Measurements from ENCODE around the gene LOXL3. TPM values are rescaled to one million over a fixed set of nuclear protein-coding genes. Genes with fewer than 3 reads are reported as not detected.
"Not testable (repeated sequence)": the region's sequence is repeated elsewhere in the genome, so short reads cannot be mapped to it uniquely, and the experiment has no call there.

The LOXL3 gene
- polyA plus RNA-seq, 4 donors, result 0.22 to 2.9 (median 1.3) TPM

DNA sequence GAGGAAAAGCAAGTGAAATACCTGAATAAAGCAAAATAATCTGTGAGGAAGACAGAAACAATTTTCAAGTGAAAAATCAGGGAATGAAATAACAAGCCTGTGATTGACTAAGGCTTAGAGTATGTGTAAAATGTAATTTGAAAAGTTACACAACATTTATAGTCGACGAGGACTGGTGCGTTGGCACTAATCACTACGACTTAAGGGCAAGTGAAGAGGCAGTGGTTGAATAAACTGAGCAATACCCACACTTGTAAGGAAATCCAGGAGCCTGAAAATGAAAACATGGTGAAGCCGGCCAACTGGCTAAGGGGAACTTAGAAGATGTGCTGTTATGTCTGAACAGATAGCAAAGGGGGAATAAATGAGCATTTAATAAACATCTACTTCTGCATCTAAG lies 14.1 kb upstream of the LOXL3 start:
- no peaks in the 10 kb centered on the region for H3K9me3 ChIP-seq (ENCODE audit: control insufficient read depth in 2 of 2, insufficient read depth in 1 of 2, low read depth in 1 of 2, low read length in 1 of 2)
- WGBS, 3 donors, result 84 to 92% (median 88%) methylated on average over 5 of the region's 5 CpGs
- H3K4me1 ChIP-seq (ENCODE audit: control insufficient read depth in 3 of 3, insufficient read depth in 2 of 3, low read depth in 1 of 3, low read length in 2 of 3), result no peaks in the 10 kb centered on the region
- no peaks in the 10 kb centered on the region for H3K36me3 ChIP-seq (ENCODE audit: control insufficient read depth in 3 of 3, insufficient read depth in 2 of 3, low read depth in 1 of 3, low read length in 3 of 3)
- H3K4me3 ChIP-seq (ENCODE audit: low read depth in 1 of 3, low read length in 3 of 3), result no peak overlapping the region
- DNase-seq (no peak), FAIRE-seq (no peak)
- peaks cover 0 to 19% (median 0%) of the 10 kb centered on the region in 3 donors for H3K27me3 ChIP-seq (ENCODE audit: control insufficient read depth in 3 of 3, insufficient read depth in 3 of 3, low read length in 3 of 3)
- H3K27ac ChIP-seq (ENCODE audit: low read depth in 1 of 3, low read length in 2 of 3), result no peak overlapping the region

- H3K27ac ChIP-seq (ENCODE audit: low read depth in 1 of 3, low read length in 2 of 3), result no peak overlapping the region
- no peaks in the 10 kb centered on the region for H3K4me1 ChIP-seq (ENCODE audit: control insufficient read depth in 3 of 3, insufficient read depth in 2 of 3, low read depth in 1 of 3, low read length in 2 of 3)
- peaks cover 0 to 26% (median 0%) of the 10 kb centered on the region in 3 donors for H3K27me3 ChIP-seq (ENCODE audit: control insufficient read depth in 3 of 3, insufficient read depth in 3 of 3, low read length in 3 of 3)
- no peak overlapping the region for H3K4me3 ChIP-seq (ENCODE audit: low read depth in 1 of 3, low read length in 3 of 3)
- H3K36me3 ChIP-seq (ENCODE audit: control insufficient read depth in 3 of 3, insufficient read depth in 2 of 3, low read depth in 1 of 3, low read length in 3 of 3), result no peaks in the 10 kb centered on the region
- DNase-seq (no peak), FAIRE-seq (no peak)
- H3K9me3 ChIP-seq (ENCODE audit: control insufficient read depth in 2 of 2, insufficient read depth in 1 of 2, low read depth in 1 of 2, low read length in 1 of 2), result no peaks in the 10 kb centered on the region
Measured at GRCh38 chr2:74566754-74567085, 13.0 kb upstream of the LOXL3 start.

DNA sequence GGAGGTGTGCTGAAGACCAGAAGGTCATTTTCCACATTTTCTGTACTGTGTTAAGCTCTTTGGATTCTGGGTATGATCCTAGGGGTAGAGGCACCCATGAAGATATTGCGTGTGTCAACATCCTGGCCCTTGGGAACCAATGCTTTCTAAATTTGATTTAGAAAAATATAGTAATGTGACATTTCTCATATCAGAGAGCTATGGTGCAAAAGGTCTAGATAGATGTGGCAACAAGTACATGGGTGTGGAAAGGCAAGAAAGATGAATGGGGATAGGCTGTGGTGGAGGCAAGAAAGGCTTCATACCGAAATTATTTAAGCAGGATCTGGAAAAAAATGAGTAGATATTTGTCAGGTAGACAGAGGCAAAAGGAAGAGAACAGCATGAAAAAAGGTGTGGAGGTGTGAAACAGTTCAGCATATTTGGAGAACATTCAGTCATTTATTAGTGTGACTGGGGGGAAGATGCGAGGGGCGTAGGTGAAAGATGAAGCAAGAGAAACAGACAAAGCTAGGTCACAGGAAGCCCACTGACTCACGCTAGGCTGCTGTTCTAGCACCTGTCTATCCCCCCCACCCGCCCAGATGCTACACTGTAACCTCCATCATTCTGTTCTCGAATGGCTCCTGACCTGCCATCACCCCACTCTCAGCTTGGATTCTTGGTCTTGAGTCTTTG lies 12.5 kb upstream of the LOXL3 start:
- no peaks in the 10 kb centered on the region for H3K4me1 ChIP-seq (ENCODE audit: control insufficient read depth in 3 of 3, insufficient read depth in 2 of 3, low read depth in 1 of 3, low read length in 2 of 3)
- no peak for DNase-seq
- H3K9me3 ChIP-seq (ENCODE audit: control insufficient read depth in 2 of 2, insufficient read depth in 1 of 2, low read depth in 1 of 2, low read length in 1 of 2), result no peaks in the 10 kb centered on the region
- WGBS, 3 donors, result 77 to 89% (median 86%) methylated on average over 7 of the region's 7 CpGs
- peaks cover 0 to 31% (median 0%) of the 10 kb centered on the region in 3 donors for H3K27me3 ChIP-seq (ENCODE audit: control insufficient read depth in 3 of 3, insufficient read depth in 3 of 3, low read length in 3 of 3)
- no peak overlapping the region for H3K4me3 ChIP-seq (ENCODE audit: low read depth in 1 of 3, low read length in 3 of 3)
- no peak overlapping the region for H3K27ac ChIP-seq (ENCODE audit: low read depth in 1 of 3, low read length in 2 of 3)
- no peak for FAIRE-seq
- H3K36me3 ChIP-seq (ENCODE audit: control insufficient read depth in 3 of 3, insufficient read depth in 2 of 3, low read depth in 1 of 3, low read length in 3 of 3), result no peaks in the 10 kb centered on the region

DNA sequence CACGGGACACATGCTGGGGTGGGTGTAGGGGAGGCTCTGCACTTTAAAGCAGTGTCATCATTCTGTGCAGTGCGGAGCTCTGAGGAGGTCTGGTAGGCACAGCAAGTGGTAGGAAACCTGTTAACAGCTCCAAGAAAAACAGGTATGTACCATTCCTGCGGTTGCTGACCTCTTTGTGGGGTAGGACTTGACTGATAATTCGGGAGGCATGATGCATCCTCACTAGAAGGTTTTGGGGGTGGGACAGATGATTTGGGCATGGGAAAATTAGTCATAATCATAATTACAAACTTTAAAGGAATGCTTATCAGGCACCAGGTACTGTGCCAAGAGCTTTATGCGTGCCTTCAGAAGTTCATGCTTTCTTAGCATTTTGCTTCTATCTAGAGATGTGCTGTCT lies 10.5 kb upstream of the LOXL3 start:
- Histone ChIP-seq H3K36me3 (ENCODE audit: control insufficient read depth in 3 of 3, insufficient read depth in 2 of 3, low read depth in 1 of 3, low read length in 3 of 3) (no peaks in the 10 kb centered on the region), H3K4me1 (ENCODE audit: control insufficient read depth in 3 of 3, insufficient read depth in 2 of 3, low read depth in 1 of 3, low read length in 2 of 3) (no peaks in the 10 kb centered on the region), H3K27ac (ENCODE audit: low read depth in 1 of 3, low read length in 2 of 3) (no peak overlapping the region), H3K9me3 (ENCODE audit: control insufficient read depth in 2 of 2, insufficient read depth in 1 of 2, low read depth in 1 of 2, low read length in 1 of 2) (no peaks in the 10 kb centered on the region), H3K27me3 (ENCODE audit: control insufficient read depth in 3 of 3, insufficient read depth in 3 of 3, low read length in 3 of 3) (peaks cover 0 to 45% (median 0%) of the 10 kb centered on the region in 3 donors), H3K4me3 (ENCODE audit: low read depth in 1 of 3, low read length in 3 of 3) (no peak overlapping the region)
- 74 to 78% (median 76%) methylated on average over 5 of the region's 5 CpGs for WGBS, 3 donors
- no peak for DNase-seq
- no peak for FAIRE-seq

GRCh38 chr2:74562126-74562775 lies 8.5 kb upstream of the LOXL3 start:
- WGBS, 3 donors, result 81 to 84% (median 84%) methylated on average over 7 of the region's 7 CpGs
- Histone ChIP-seq H3K4me3 (ENCODE audit: low read depth in 1 of 3, low read length in 3 of 3) (no peak overlapping the region), H3K36me3 (ENCODE audit: control insufficient read depth in 3 of 3, insufficient read depth in 2 of 3, low read depth in 1 of 3, low read length in 3 of 3) (no peaks in the 10 kb centered on the region), H3K9me3 (ENCODE audit: control insufficient read depth in 2 of 2, insufficient read depth in 1 of 2, low read depth in 1 of 2, low read length in 1 of 2) (no peaks in the 10 kb centered on the region), H3K4me1 (ENCODE audit: control insufficient read depth in 3 of 3, insufficient read depth in 2 of 3, low read depth in 1 of 3, low read length in 2 of 3) (no peaks in the 10 kb centered on the region), H3K27me3 (ENCODE audit: control insufficient read depth in 3 of 3, insufficient read depth in 3 of 3, low read length in 3 of 3) (peaks cover 0 to 53% (median 0%) of the 10 kb centered on the region in 3 donors), H3K27ac (ENCODE audit: low read depth in 1 of 3, low read length in 2 of 3) (no peak overlapping the region)
- DNase-seq (no peak), FAIRE-seq (no peak)

- not testable (repeated sequence) for H3K9me3 ChIP-seq (ENCODE audit: control insufficient read depth in 2 of 2, insufficient read depth in 1 of 2, low read depth in 1 of 2, low read length in 1 of 2); H3K27ac ChIP-seq (ENCODE audit: low read depth in 1 of 3, low read length in 2 of 3); H3K4me1 ChIP-seq (ENCODE audit: control insufficient read depth in 3 of 3, insufficient read depth in 2 of 3, low read depth in 1 of 3, low read length in 2 of 3); DNase-seq; H3K4me3 ChIP-seq (ENCODE audit: low read depth in 1 of 3, low read length in 3 of 3); FAIRE-seq
- Histone ChIP-seq H3K27me3 (ENCODE audit: control insufficient read depth in 3 of 3, insufficient read depth in 3 of 3, low read length in 3 of 3) (peaks cover 0 to 60% (median 0%) of the 10 kb centered on the region in 3 donors), H3K36me3 (ENCODE audit: control insufficient read depth in 3 of 3, insufficient read depth in 2 of 3, low read depth in 1 of 3, low read length in 3 of 3) (peaks cover 0 to 10% (median 0%) of the 10 kb centered on the region in 3 donors)
- WGBS, 3 donors, result 93 to 100% (median 95%) methylated on average over 1 of the region's 1 CpG
Measured at GRCh38 chr2:74561022-74561421, 7.3 kb upstream of the LOXL3 start.

- FAIRE-seq (no peak), DNase-seq (no peak)
- Histone ChIP-seq H3K4me3 (ENCODE audit: low read depth in 1 of 3, low read length in 3 of 3) (no peak overlapping the region), H3K4me1 (ENCODE audit: control insufficient read depth in 3 of 3, insufficient read depth in 2 of 3, low read depth in 1 of 3, low read length in 2 of 3) (no peaks in the 10 kb centered on the region), H3K36me3 (ENCODE audit: control insufficient read depth in 3 of 3, insufficient read depth in 2 of 3, low read depth in 1 of 3, low read length in 3 of 3) (peaks cover 0 to 13% (median 0%) of the 10 kb centered on the region in 3 donors), H3K27ac (ENCODE audit: low read depth in 1 of 3, low read length in 2 of 3) (no peak overlapping the region), H3K27me3 (ENCODE audit: control insufficient read depth in 3 of 3, insufficient read depth in 3 of 3, low read length in 3 of 3) (peaks cover 0 to 63% (median 0%) of the 10 kb centered on the region in 3 donors), H3K9me3 (ENCODE audit: control insufficient read depth in 2 of 2, insufficient read depth in 1 of 2, low read depth in 1 of 2, low read length in 1 of 2) (no peaks in the 10 kb centered on the region)
- 65 to 79% (median 75%) methylated on average over 6 of the region's 6 CpGs for WGBS, 3 donors
Measured at GRCh38 chr2:74560591-74560990, 6.8 kb upstream of the LOXL3 start.

DNA sequence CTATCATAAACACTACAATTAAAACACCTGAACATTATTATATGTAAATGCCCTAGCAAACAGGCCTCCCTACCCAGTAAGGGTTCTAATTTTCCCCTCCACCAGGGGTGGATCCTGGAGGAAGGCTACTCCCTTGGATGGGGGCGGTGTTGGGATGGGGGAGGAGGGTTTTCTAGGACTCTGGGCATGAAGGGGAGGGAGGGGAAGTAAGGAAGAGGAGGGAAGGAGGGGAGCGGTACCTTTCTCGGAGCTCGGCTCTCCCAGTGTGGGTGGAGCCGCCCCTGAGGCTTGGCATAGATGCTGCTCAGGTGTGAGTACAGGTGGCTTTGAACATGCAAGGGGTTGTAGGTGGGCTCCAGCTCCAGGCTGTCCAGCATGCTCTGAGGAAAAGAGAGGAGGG lies 6.2 kb upstream of the LOXL3 start:
- WGBS, 3 donors, result 23 to 39% (median 31%) methylated on average over 5 of the region's 5 CpGs
- no peak overlapping the region for H3K27ac ChIP-seq (ENCODE audit: low read depth in 1 of 3, low read length in 2 of 3)
- peaks cover 0 to 13% (median 0%) of the 10 kb centered on the region in 3 donors for H3K36me3 ChIP-seq (ENCODE audit: control insufficient read depth in 3 of 3, insufficient read depth in 2 of 3, low read depth in 1 of 3, low read length in 3 of 3)
- DNase-seq, result no peak
- no peaks in the 10 kb centered on the region for H3K9me3 ChIP-seq (ENCODE audit: control insufficient read depth in 2 of 2, insufficient read depth in 1 of 2, low read depth in 1 of 2, low read length in 1 of 2)
- H3K4me3 ChIP-seq (ENCODE audit: low read depth in 1 of 3, low read length in 3 of 3), result no peak overlapping the region
- no peak for FAIRE-seq
- peaks cover 0 to 70% (median 0%) of the 10 kb centered on the region in 3 donors for H3K27me3 ChIP-seq (ENCODE audit: control insufficient read depth in 3 of 3, insufficient read depth in 3 of 3, low read length in 3 of 3)
- peaks cover 0 to 7% (median 0%) of the 10 kb centered on the region in 3 donors for H3K4me1 ChIP-seq (ENCODE audit: control insufficient read depth in 3 of 3, insufficient read depth in 2 of 3, low read depth in 1 of 3, low read length in 2 of 3)
